Smooth muscle cell of the pulmonary artery (primary cell): ENCODE data around the gene LY9. TPM values are rescaled to one million over a fixed set of nuclear protein-coding genes. Genes with fewer than 3 reads are reported as not detected.

ENCODE experiments used
- total RNA-seq: library from RNA; depleted of rRNA; stranded (reverse); fragments of >200 nt; gene quantifications from 2 replicates; pipeline ENCODE4 v1.2.3, GENCODE V29; 2014

The LY9 gene
- not detected in 2 replicates for total RNA-seq

GRCh38 chr1:160795951-160796383, at the start of gene LY9:
TSS of gene LY9 (plus strand) at chr1:160796174. CDS start at chr1:160796188, 14 bp downstream.

GRCh38 chr1:160862203-160863060, 66.5 kb downstream of the LY9 start, which contains the start of gene CD244:
TSS of gene CD244 (minus strand) at chr1:160862887. CDS start at chr1:160862677, 210 bp downstream.

Other genes with a start within 250 kb of the LY9 start
- gene CD84, start 216.7 kb upstream of the LY9 start, total RNA-seq, result not detected in 2 replicates
- gene SLAMF1, start 149.1 kb upstream of the LY9 start, total RNA-seq, result not detected in 2 replicates
- gene CD48, start 84.4 kb upstream of the LY9 start, total RNA-seq, result not detected in 2 replicates
- not detected in 2 replicates for gene SLAMF7, start 56.9 kb upstream of the LY9 start, total RNA-seq
- gene CD244, start 66.7 kb downstream of the LY9 start, total RNA-seq, result 0.13 TPM in 1 of 2 replicates, not detected in the other
- gene ITLN1, start 89.0 kb downstream of the LY9 start, total RNA-seq, result 0.13 TPM in 1 of 2 replicates, not detected in the other
- gene ITLN2, start 158.6 kb downstream of the LY9 start, total RNA-seq, result 0.52 and 0.69 TPM in 2 replicates
- gene F11R, start 225.0 kb downstream of the LY9 start, total RNA-seq, result 8.5 and 10.0 TPM in 2 replicates
- gene TSTD1, start 242.8 kb downstream of the LY9 start, total RNA-seq, result 7.6 and 10.1 TPM in 2 replicates
- 46.3 and 47.7 TPM in 2 replicates for gene USF1, start 249.8 kb downstream of the LY9 start, total RNA-seq